Thoracic aorta (tissue), 2 donors: Measurements from ENCODE around the gene SGTB. TPM values are rescaled to one million over a fixed set of nuclear protein-coding genes. Genes with fewer than 3 reads are reported as not detected.
A peak's percentile ranks its signal among the peaks of the same experiment; 100 is the strongest.

Experiments
- ATAC-seq: fragments of 150-250 bp; one replicate; pipeline ENCODE4 v1.8.0; 2017; ENCODE audit warnings: low read depth; ENCODE audit not compliant: insufficient number of reproducible peaks, low FRiP score
- DNase-seq: peaks from one replicate; pipeline ENCODE4 v3.0.0-alpha.2; 2020; ENCODE audit warnings: low spot score
- H3K27ac ChIP-seq, 2 donors: fragments of 200-600 bp; sonication (generic); 1 replicate in 1 of 2; 2 replicates in 1 of 2; pipeline ENCODE4 v1.5.1; 2016; ENCODE audit warnings: mild to moderate bottlenecking in 2 of 2, moderate library complexity in 2 of 2
- H3K27me3 ChIP-seq: fragments of 200-600 bp; sonication (generic); replicated peaks from 2 replicates; pipeline ENCODE4 v1.6.0; 2016; ENCODE audit warnings: mild to moderate bottlenecking; ENCODE audit not compliant: insufficient read depth
- H3K36me3 ChIP-seq: fragments of 200-600 bp; sonication (generic); one replicate; pipeline ENCODE4 v1.5.1; 2016
- H3K4me1 ChIP-seq, 2 donors: fragments of 200-600 bp; sonication (generic); 1 replicate in 1 of 2; 2 replicates in 1 of 2; pipeline versions ENCODE4 v1.5.1 to v1.6.0; 2016; ENCODE audit warnings: low read depth in 2 of 2, mild to moderate bottlenecking in 1 of 2; ENCODE audit not compliant: control insufficient read depth in 1 of 2
- H3K4me3 ChIP-seq: fragments of 200-600 bp; sonication (generic); 2 replicates; pipeline ENCODE4 v1.5.1; 2016; ENCODE audit warnings: mild to moderate bottlenecking
- H3K9me3 ChIP-seq: fragments of 200-600 bp; sonication (generic); 2 replicates; pipeline ENCODE4 v1.5.1; 2016
- CTCF ChIP-seq: fragments of 200-600 bp; sonication (generic); IDR thresholded peaks from one replicate; pipeline ENCODE4 v1.5.1; 2019; ENCODE audit warnings: antibody characterized with exemption
- total RNA-seq, 2 donors: library from RNA; depleted of rRNA; stranded (reverse); fragments of >200 nt; gene quantifications; one replicate each; pipeline versions ENCODE4 v1.1.0 to v1.2.3, GENCODE V29; 2016

The SGTB gene
- total RNA-seq, 2 donors from 2014 or later = 24.3 to 26.4 TPM

GRCh38 chr5:65704621-65705239, 17.2 kb downstream of the SGTB start:
- no peak for TF ChIP-seq CTCF
- Histone ChIP-seq H3K27ac (no peak overlapping the region), H3K4me3 (no peak overlapping the region), H3K36me3 (peaks cover 15% of the 10 kb centered on the region), H3K4me1 (no peaks in the 10 kb centered on the region), H3K9me3 (no peaks in the 10 kb centered on the region), H3K27me3 (no peaks in the 10 kb centered on the region)
- ATAC-seq (no peak), DNase-seq (no peak)

- Histone ChIP-seq H3K9me3 (no peaks in the 10 kb centered on the region), H3K27ac (no peak overlapping the region), H3K36me3 (peaks cover 16% of the 10 kb centered on the region), H3K4me1 (peaks cover 3 to 6% of the 10 kb centered on the region in 2 donors), H3K4me3 (no peak overlapping the region), H3K27me3 (no peaks in the 10 kb centered on the region)
- ATAC-seq = no peak
- TF ChIP-seq CTCF = no peak
- no peak for DNase-seq
Measured at GRCh38 chr5:65702036-65702435, 19.9 kb downstream of the SGTB start.

GRCh38 chr5:65699338-65699737, 22.6 kb downstream of the SGTB start:
- no peak for DNase-seq
- TF ChIP-seq CTCF = no peak

GRCh38 chr5:65696892-65697291, 25.0 kb downstream of the SGTB start:
- no peak for TF ChIP-seq CTCF
- H3K9me3 ChIP-seq = no peaks in the 10 kb centered on the region
- no peaks in the 10 kb centered on the region for H3K27me3 ChIP-seq
- no peak overlapping the region for H3K4me3 ChIP-seq
- peaks cover 14% of the 10 kb centered on the region in 2 donors for H3K4me1 ChIP-seq
- ATAC-seq = no peak
- no peak for DNase-seq
- H3K36me3 ChIP-seq = peaks cover 5% of the 10 kb centered on the region
- H3K27ac ChIP-seq = peak overlapping the region in 1 of 2 donors; percentile 43

More at GRCh38 chr5:65699338-65699737, 22.6 kb downstream of the SGTB start:
- H3K27ac ChIP-seq = no peak overlapping the region
- peaks cover 10% of the 10 kb centered on the region for H3K36me3 ChIP-seq
- H3K9me3 ChIP-seq = no peaks in the 10 kb centered on the region
- H3K4me1 ChIP-seq = peaks cover 14% of the 10 kb centered on the region in 2 donors
- ATAC-seq = no peak
- no peak overlapping the region for H3K4me3 ChIP-seq
- no peaks in the 10 kb centered on the region for H3K27me3 ChIP-seq

GRCh38 chr5:65695896-65696295, 26.0 kb downstream of the SGTB start:
- peaks cover 14% of the 10 kb centered on the region in 2 donors for H3K4me1 ChIP-seq
- TF ChIP-seq CTCF = no peak
- DNase-seq (no peak), ATAC-seq (no peak)
- peaks cover 9% of the 10 kb centered on the region for H3K36me3 ChIP-seq
- H3K27me3 ChIP-seq = no peaks in the 10 kb centered on the region
- H3K4me3 ChIP-seq = no peak overlapping the region
- H3K27ac ChIP-seq = peak overlapping the region in 1 of 2 donors; percentile 43
- H3K9me3 ChIP-seq = no peaks in the 10 kb centered on the region
